GM23248 (cell line): ENCODE measurements around the gene GCSH.

Experiments
- EZH2 ChIP-seq: fragments of 200-600 bp; sonication (generic); IDR thresholded peaks from 2 replicates; pipeline ENCODE4 v1.6.1; 2018; ENCODE audit warnings: antibody characterized with exemption, mild to moderate bottlenecking; ENCODE audit not compliant: insufficient read depth, poor library complexity, severe bottlenecking
- EZH2phosphoT487 ChIP-seq: fragments of 200-600 bp; sonication (generic); IDR thresholded peaks from 2 replicates; pipeline ENCODE4 v1.6.1; 2018; ENCODE audit warnings: antibody characterized with exemption, moderate library complexity, mild to moderate bottlenecking, low read depth; ENCODE audit not compliant: insufficient read depth

GRCh38 chr16:81121474-81121990 lies 25.3 kb upstream of the GCSH start:
- TF ChIP-seq EZH2 = no peak
- TF ChIP-seq EZH2phosphoT487 = no peak
